Left lung (tissue), 14 donors: ENCODE measurements around the gene CREB3L2. TPM values are rescaled to one million over a fixed set of nuclear protein-coding genes. Genes with fewer than 3 reads are reported as not detected.
"Not testable (repeated sequence)": the region's sequence is repeated elsewhere in the genome, so short reads cannot be mapped to it uniquely, and the experiment has no call there.

Experiments
- ATAC-seq: fragments of 200-7000 bp; cut with Tn5 transposase; one replicate; pipeline ENCODE4 v1.9.1; 2020; ENCODE audit warnings: moderate library complexity
- DNase-seq, 4 donors: peaks; one replicate each; pipeline ENCODE4 v3.0.0-alpha.2; 2013 to 2020
- H3K27ac ChIP-seq, 2 donors: fragments of 200-600 bp; sonication (generic) in 1 of 2; one replicate each; pipeline versions ENCODE4 v1.5.0 to v1.8.0; 2020 to 2021
- H3K27me3 ChIP-seq, 2 donors: fragments of 200-600 bp; sonication (generic) in 1 of 2; one replicate each; pipeline versions ENCODE4 v1.5.0 to v1.8.0; 2020 to 2021
- H3K36me3 ChIP-seq, 2 donors: fragments of 200-600 bp; sonication (generic) in 1 of 2; one replicate each; pipeline versions ENCODE4 v1.5.0 to v1.8.0; 2020 to 2021
- H3K4me1 ChIP-seq, 2 donors: fragments of 200-600 bp; one replicate each; pipeline ENCODE4 v1.8.0; 2021
- H3K4me3 ChIP-seq, 2 donors: fragments of 200-600 bp; sonication (generic) in 1 of 2; one replicate each; pipeline versions ENCODE4 v1.5.0 to v1.8.0; 2020 to 2021; ENCODE audit warnings: mild to moderate bottlenecking in 1 of 2
- H3K9me3 ChIP-seq, 2 donors: fragments of 200-600 bp; sonication (generic) in 1 of 2; one replicate each; pipeline versions ENCODE4 v1.5.0 to v1.8.0; 2020 to 2021
- CTCF ChIP-seq, 2 donors: fragments of 200-600 bp; sonication (generic) in 1 of 2; IDR thresholded peaks; one replicate each; pipeline versions ENCODE4 v1.5.0 to v1.8.0; 2021; ENCODE audit warnings: antibody characterized with exemption in 2 of 2
- intact Hi-C, 2 donors: fragments of 100-400 bp; cut with DNase I; formaldehyde crosslinking; loops; one replicate each; pipeline versions ENCODE4 v1.11.2 to v1.14.2; 2022
- long read RNA-seq, 12 donors: library from polyadenylated mRNA in 2 of 12; unstranded in 2 of 12; transcript quantifications; one replicate each; pipeline ENCODE4 v2.0.0 and lab custom pipeline, GENCODE V29; 2019 to 2026
- polyA plus RNA-seq, 6 donors: library from polyadenylated mRNA; unstranded; fragments of 120-200 nt; gene quantifications; one replicate each; pipeline ENCODE4 v1.2.1, GENCODE V29; 2013; ENCODE audit not compliant: insufficient read length in 6 of 6
- total RNA-seq, 2 donors: library from RNA; stranded (reverse); fragmentation: NEBNext Ultra II Directional; extraction: Animal tissue kit (Norgen Biotek cat#: 25700); gene quantifications; one replicate each; pipeline ENCODE4 v1.2.1, GENCODE V29; 2021
- donor health status: DM: no; HTN: yes; CAD: no.
- donor health status: DM: no; HTN: no; CAD: no.

Gene CREB3L2
- total RNA-seq (10 to 100 TPM; 57.9 to 60.8 TPM), polyA plus RNA-seq (10 to 100 TPM; 49.9 to 62.7 (median 58.8) TPM)
- long read RNA-seq, donor 1, full-length matches to known transcripts = 5 of 41 reads
- long read RNA-seq, donor 1, partial matches to known transcripts = 36 of 41 reads
- long read RNA-seq, donor 1, other reads (novel, unspliced or antisense) = 0 of 41 reads
- long read RNA-seq, donor 2, full-length matches to known transcripts = 10 of 68 reads
- long read RNA-seq, donor 2, partial matches to known transcripts = 58 of 68 reads
- long read RNA-seq, donor 2, other reads (novel, unspliced or antisense) = 0 of 68 reads
- long read RNA-seq, donor 3, full-length matches to known transcripts = 7 of 7 reads
- long read RNA-seq, donor 3, partial matches to known transcripts = 0 of 7 reads
- long read RNA-seq, donor 3, other reads (novel, unspliced or antisense) = 0 of 7 reads
- long read RNA-seq, donor 4, partial matches to known transcripts = 1 of 3 reads
- long read RNA-seq, donor 4, other reads (novel, unspliced or antisense) = 1 of 3 reads
- long read RNA-seq, donor 5, full-length matches to known transcripts = 6 of 6 reads
- long read RNA-seq, donor 5, partial matches to known transcripts = 0 of 6 reads
- long read RNA-seq, donor 5, other reads (novel, unspliced or antisense) = 0 of 6 reads
- long read RNA-seq, donor 6, full-length matches to known transcripts = 3 of 8 reads
- long read RNA-seq, donor 6, partial matches to known transcripts = 5 of 8 reads
- long read RNA-seq, donor 6, other reads (novel, unspliced or antisense) = 0 of 8 reads
- long read RNA-seq, donor 7, full-length matches to known transcripts = 3 of 3 reads
- long read RNA-seq, donor 7, partial matches to known transcripts = 0 of 3 reads
- long read RNA-seq, donor 7, other reads (novel, unspliced or antisense) = 0 of 3 reads
- long read RNA-seq, donor 8, full-length matches to known transcripts = 9 of 18 reads
- long read RNA-seq, donor 8, partial matches to known transcripts = 9 of 18 reads
- long read RNA-seq, donor 8, other reads (novel, unspliced or antisense) = 0 of 18 reads
- long read RNA-seq, donor 9 = 0 reads
- long read RNA-seq, donor 10, partial matches to known transcripts = 0 of 1 reads
- long read RNA-seq, donor 10, other reads (novel, unspliced or antisense) = 0 of 1 reads
- long read RNA-seq, donor 11, full-length matches to known transcripts = 1 of 1 reads
- long read RNA-seq, donor 11, partial matches to known transcripts = 0 of 1 reads
- long read RNA-seq, donor 11, other reads (novel, unspliced or antisense) = 0 of 1 reads
- long read RNA-seq, donor 12, full-length matches to known transcripts = 2 of 2 reads
- long read RNA-seq, donor 12, partial matches to known transcripts = 0 of 2 reads
- long read RNA-seq, donor 12, other reads (novel, unspliced or antisense) = 0 of 2 reads

- Histone ChIP-seq H3K4me3 (peak within 1 kb of the TSS; percentile 92 to 97), H3K27me3 (no peaks in the 10 kb centered on the region), H3K27ac (peak within 1 kb of the TSS; percentile 94 to 97), H3K9me3 (no peaks in the 10 kb centered on the region), H3K4me1 (peaks cover 19 to 44% of the 10 kb centered on the region in 2 donors), H3K36me3 (no peaks in the 10 kb centered on the region)
- intact Hi-C loops = loop anchor here (10.0 kb wide), 2 partner anchors 97 to 347 kb away; no protein-coding TSS in a partner anchor
- peak; percentile 67 for ATAC-seq
- TF ChIP-seq CTCF (IDR thresholded peaks at IDR 0.05) = no peak
- DNase-seq = peak; percentile 68 to 94 (median 74)
Observed at GRCh38 chr7:138001529-138002095, at the start of gene CREB3L2. Gene CREB3L2, minus strand, starts transcription at chr7:138002086. Its CDS starts 381 bp downstream, at chr7:138001705.

GRCh38 chr7:138049505-138050116 is 47.7 kb upstream of the CREB3L2 start:
- no peak overlapping the region for H3K27ac ChIP-seq
- peaks cover 0 to 3% of the 10 kb centered on the region in 2 donors for H3K9me3 ChIP-seq
- no peaks in the 10 kb centered on the region for H3K4me1 ChIP-seq
- no peak for DNase-seq
- intact Hi-C loops = no loop called here
- ATAC-seq = no peak
- no peaks in the 10 kb centered on the region for H3K27me3 ChIP-seq
- H3K4me3 ChIP-seq = no peak overlapping the region
- no peak for TF ChIP-seq CTCF (IDR thresholded peaks at IDR 0.05)
- no peaks in the 10 kb centered on the region for H3K36me3 ChIP-seq

GRCh38 chr7:138047907-138048306 is 46.0 kb upstream of the CREB3L2 start:
- no peak overlapping the region for H3K27ac ChIP-seq
- no peaks in the 10 kb centered on the region for H3K27me3 ChIP-seq
- no peak for TF ChIP-seq CTCF (IDR thresholded peaks at IDR 0.05)
- H3K36me3 ChIP-seq = no peaks in the 10 kb centered on the region
- intact Hi-C loops = no loop called here
- no peak for ATAC-seq
- no peak for DNase-seq
- no peaks in the 10 kb centered on the region for H3K4me1 ChIP-seq
- peaks cover 0 to 3% of the 10 kb centered on the region in 2 donors for H3K9me3 ChIP-seq
- H3K4me3 ChIP-seq = no peak overlapping the region

GRCh38 chr7:138044897-138045296 is 43.0 kb upstream of the CREB3L2 start:
- no peaks in the 10 kb centered on the region for H3K36me3 ChIP-seq
- TF ChIP-seq CTCF (IDR thresholded peaks at IDR 0.05) = no peak
- no peak for ATAC-seq
- H3K27me3 ChIP-seq = no peaks in the 10 kb centered on the region
- H3K9me3 ChIP-seq = no peaks in the 10 kb centered on the region
- no peaks in the 10 kb centered on the region for H3K4me1 ChIP-seq
- no peak overlapping the region for H3K27ac ChIP-seq
- no peak for DNase-seq
- H3K4me3 ChIP-seq = no peak overlapping the region
- intact Hi-C loops = no loop called here

- H3K27me3 ChIP-seq, H3K36me3 ChIP-seq, ATAC-seq, H3K4me3 ChIP-seq, intact Hi-C loops, DNase-seq, H3K27ac ChIP-seq, H3K4me1 ChIP-seq: not testable (repeated sequence)
- H3K9me3 ChIP-seq = peaks cover 0 to 15% of the 10 kb centered on the region in 2 donors
Observed at GRCh38 chr7:138040063-138040462, 38.2 kb upstream of the CREB3L2 start.
